ENCODE results near the gene C9orf72. TPM values are rescaled to one million over a fixed set of nuclear protein-coding genes. Genes with fewer than 3 reads are reported as not detected.

The C9orf72 gene
- total and polyA plus RNA-seq, 2 experiments from 2014 or later: 11.6 to 27.8 TPM

- TF ChIP-seq REST (IDR thresholded peaks at IDR 0.05; ENCODE audit: unreplicated experiment): no peak
- TF ChIP-seq NANOG (IDR thresholded peaks at IDR 0.05; ENCODE audit: borderline replicate concordance): no peak
- no peak for TF ChIP-seq CREB1 (CRISPR knock-in tag; IDR thresholded peaks at IDR 0.05; ENCODE audit: low read depth)
- TF ChIP-seq ZNF331 (CRISPR knock-in tag; IDR thresholded peaks at IDR 0.05; ENCODE audit: low read depth): no peak
- TF ChIP-seq ZNF114 (CRISPR knock-in tag; IDR thresholded peaks at IDR 0.05): no peak
- TF ChIP-seq CTCF (conservative IDR thresholded peaks at IDR 0.05; ENCODE audit: low read depth in 2 of 2): no peak
- TF ChIP-seq STAT1 (IDR thresholded peaks at IDR 0.05; ENCODE audit: unreplicated experiment): no peak
- TF ChIP-seq ETS1 (IDR thresholded peaks at IDR 0.05): no peak
These were observed 29.7 kb upstream of the C9orf72 start (continued) for GRCh38 chr9:27602954-27603353.

GRCh38 chr9:27602142-27602861, 29.0 kb upstream of the C9orf72 start:
- ATAC-seq (no peak), DNase-seq (ENCODE audit: low spot score) (no peak)
- peaks cover 11% of the 10 kb centered on the region for H3K4me1 Mint-ChIP-seq
- no peak overlapping the region for H3K27ac ChIP-seq (ENCODE audit: low read depth)
- peaks cover 4% of the 10 kb centered on the region for H3K27me3 Mint-ChIP-seq (ENCODE audit: insufficient read depth, low read depth, poor library complexity)
- no peaks in the 10 kb centered on the region for H3K36me3 ChIP-seq (ENCODE audit: insufficient read depth)
- no peak overlapping the region for H3K27ac Mint-ChIP-seq
- H3K9me2 ChIP-seq (ENCODE audit: insufficient read depth): peaks cover 2% of the 10 kb centered on the region; the same call in 1 of the 2 replicates
- H3K79me2 ChIP-seq (replicated peaks; ENCODE audit: insufficient read depth): no peaks in the 10 kb centered on the region
- TF ChIP-seq EZH2phosphoT487 (IDR thresholded peaks at IDR 0.05; ENCODE audit: unreplicated experiment) (no peak), REST (IDR thresholded peaks at IDR 0.05; ENCODE audit: unreplicated experiment) (no peak), EZH2 (IDR thresholded peaks at IDR 0.05; ENCODE audit: low read depth, unreplicated experiment) (no peak), ETS1 (IDR thresholded peaks at IDR 0.05) (no peak), STAT1 (IDR thresholded peaks at IDR 0.05; ENCODE audit: unreplicated experiment) (no peak), ZNF331 (CRISPR knock-in tag; IDR thresholded peaks at IDR 0.05; ENCODE audit: low read depth) (no peak), CREB1 (CRISPR knock-in tag; IDR thresholded peaks at IDR 0.05; ENCODE audit: low read depth) (no peak), CTCF (conservative IDR thresholded peaks at IDR 0.05; ENCODE audit: low read depth in 2 of 2) (no peak), JUNB (IDR thresholded peaks at IDR 0.05; ENCODE audit: unreplicated experiment) (no peak)
- peaks cover 9% of the 10 kb centered on the region; the same call in 1 of the 2 replicates for H3K4me1 ChIP-seq (ENCODE audit: insufficient read depth)
- H3K4me3 ChIP-seq: no peak overlapping the region
- no peak overlapping the region for H3K4me2 ChIP-seq
- no peaks in the 10 kb centered on the region for H3K27me3 ChIP-seq (ENCODE audit: insufficient read depth)
- H4K20me1 ChIP-seq (replicated peaks; ENCODE audit: insufficient read depth): no peaks in the 10 kb centered on the region
- H3K9me3 Mint-ChIP-seq: no peaks in the 10 kb centered on the region
- H3K4me3 Mint-ChIP-seq: no peak overlapping the region
- H2AFZ ChIP-seq: no peak overlapping the region
- no peaks in the 10 kb centered on the region for H3K36me3 Mint-ChIP-seq (ENCODE audit: low read depth)
- no peaks in the 10 kb centered on the region for H3F3A ChIP-seq (replicated peaks; ENCODE audit: low read depth)
